K562 (cell line): ENCODE measurements around the gene OMA1. TPM values are rescaled to one million over a fixed set of nuclear protein-coding genes. Genes with fewer than 3 reads are reported as not detected.

Experiments
- CAMTA2 ChIP-seq: fragments of 250-450 bp; sonication (Bioruptor Pico); conservative IDR thresholded peaks from 2 replicates; pipeline ENCODE4 v1.5.1; 2022
- CHAMP1 ChIP-seq: fragments of 450-650 bp; IDR thresholded peaks from 2 replicates; pipeline ENCODE4 v1.6.1; 2016; ENCODE audit warnings: mild to moderate bottlenecking
- FOXP4 ChIP-seq: sonication (generic); formaldehyde crosslinking; IDR thresholded peaks from 2 replicates; pipeline ENCODE4 v1.8.0; 2022; ENCODE audit warnings: mild to moderate bottlenecking, missing genetic modification reagents, borderline replicate concordance
- GABPB1 ChIP-seq: sonication (generic); formaldehyde crosslinking; IDR thresholded peaks from 2 replicates; pipeline ENCODE4 v1.8.0; 2022; ENCODE audit warnings: mild to moderate bottlenecking, missing genetic modification reagents
- KDM2B ChIP-seq: fragments of 250-450 bp; sonication (Bioruptor Pico); IDR thresholded peaks from 2 replicates; pipeline ENCODE4 v1.8.0; 2021; ENCODE audit warnings: mild to moderate bottlenecking, moderate library complexity
- MBD1 ChIP-seq: fragments of 250-450 bp; sonication (Bioruptor Pico); IDR thresholded peaks from 2 replicates; pipeline ENCODE4 v1.8.0; 2022; ENCODE audit warnings: inconsistent platforms
- SIN3A ChIP-seq, 2 experiments: fragments of 150-350 bp in 1 of 2; IDR thresholded peaks; 2 replicates each; pipeline ENCODE4 v1.6.1; 2011 to 2016; ENCODE audit warnings: borderline replicate concordance in 2 of 2, low read depth in 2 of 2, low read length in 2 of 2, mild to moderate bottlenecking in 2 of 2, moderate library complexity in 2 of 2; ENCODE audit not compliant: control insufficient read depth in 1 of 2
- TAF1 ChIP-seq: IDR thresholded peaks from 2 replicates; pipeline ENCODE4 v1.6.1; 2011; ENCODE audit warnings: mild to moderate bottlenecking, low read length, moderate library complexity; ENCODE audit not compliant: insufficient read depth, control insufficient read depth, severe bottlenecking; ENCODE audit errors: extremely low read depth
- USF1 ChIP-seq: sonication (generic); formaldehyde crosslinking; IDR thresholded peaks from 2 replicates; pipeline ENCODE4 v1.9.0; 2022; ENCODE audit warnings: mild to moderate bottlenecking, missing genetic modification reagents
- YY1 ChIP-seq, 3 experiments: IDR thresholded peaks; 2 replicates each; pipeline ENCODE4 v1.6.1; 2011; ENCODE audit warnings: low read length in 2 of 3, mild to moderate bottlenecking in 2 of 3, moderate library complexity in 2 of 3, borderline replicate concordance in 1 of 3, control low read depth in 1 of 3, low read depth in 1 of 3; ENCODE audit not compliant: insufficient read depth in 3 of 3, insufficient replicate concordance in 2 of 3, control insufficient read depth in 1 of 3, insufficient read length in 1 of 3; ENCODE audit errors: extremely low read depth in 1 of 3
- ZBTB11 ChIP-seq, 3 experiments: fragments of 200-800 bp in 1 of 3; fragments of 250-450 bp in 1 of 3; fragments of 450-650 bp in 1 of 3; sonication (Bioruptor Pico) in 1 of 3; sonication (Bioruptor generic) in 1 of 3; formaldehyde crosslinking in 1 of 3; IDR thresholded peaks; 2 replicates each; pipeline versions ENCODE4 v1.6.1 to v1.8.0; 2016 to 2022; ENCODE audit warnings: mild to moderate bottlenecking in 2 of 3, missing genetic modification characterization in 2 of 3, missing compliant biosample characterization in 1 of 3, moderate library complexity in 1 of 3
- ZNF644 ChIP-seq: fragments of 200-800 bp; sonication (Bioruptor generic); IDR thresholded peaks from 2 replicates; pipeline ENCODE4 v1.6.1; 2016; ENCODE audit warnings: low read depth, missing genetic modification characterization, missing compliant biosample characterization
- polyA plus RNA-seq, 8 experiments: library from polyadenylated mRNA; depleted of rRNA in 4 of 8; stranded (reverse) in 5 of 8; unstranded in 3 of 8; fragments of >200 nt; fragmentation: Nextera tagmentation in 2 of 8; fragmentation: Illumina TruSeq in 1 of 8; extraction: Ambion mirVana in 2 of 8; extraction: Trizol in 1 of 8; gene quantifications; 2 replicates each; pipeline versions ENCODE4 v1.2.1 to v1.2.3, GENCODE V29; 2011 to 2014; ENCODE audit warnings: inconsistent platforms in 1 of 8, missing spikeins in 1 of 8
- total RNA-seq, 7 experiments: library from RNA; depleted of rRNA in 6 of 7; stranded (reverse); fragments of >200 nt in 6 of 7; fragmentation: Illumina TruSeq in 2 of 7; extraction: Trizol in 2 of 7; gene quantifications; 2 replicates each; pipeline versions ENCODE4 v1.2.1 to v1.2.3, GENCODE V29; 2011 to 2021; ENCODE audit warnings: low replicate concordance in 1 of 7

The OMA1 gene
- total and polyA plus RNA-seq, 9 of the 15 experiments (the other 6 are each of a cell fraction or from before 2014, with no cell fraction given), result 16.6 to 51.5 (median 33.5) TPM

- TF ChIP-seq ZNF644 (tag) (no peak), ZBTB11 (CRISPR knock-in tag; IDR thresholded peaks at IDR 0.05) (peak in 1 of 3 experiments; percentile 25; a peak in 2 of 6 replicates), GABPB1 (CRISPR knock-in tag) (peak; percentile 43; the same call in 1 of the 2 replicates), YY1 (IDR thresholded peaks at IDR 0.05; ENCODE audit: borderline replicate concordance in 1 of 3, control insufficient read depth in 1 of 3, extremely low read depth in 1 of 3, insufficient read depth in 3 of 3, insufficient read length in 1 of 3, insufficient replicate concordance in 2 of 3, low read depth in 1 of 3, low read length in 2 of 3) (no peak), SIN3A (IDR thresholded peaks at IDR 0.05; ENCODE audit: borderline replicate concordance in 2 of 2, control insufficient read depth in 1 of 2, low read depth in 2 of 2, low read length in 2 of 2) (peak in 1 of 2 experiments; percentile 0; a peak in 1 of 4 replicates), CHAMP1 (no peak), USF1 (CRISPR knock-in tag) (0 out of 2 replicates have a peak, but pooled peaks have one; percentile 30), MBD1 (CRISPR knock-in tag) (no peak), KDM2B (CRISPR knock-in tag) (no peak), CAMTA2 (CRISPR knock-in tag) (no peak), TAF1 (peak; percentile 2), FOXP4 (CRISPR knock-in tag) (no peak)
Measured at GRCh38 chr1:58545591-58546519, 671 bp downstream of the OMA1 start (continued).
